C4-2B (cell line): ENCODE results near the gene EPN2.

Source experiments
- H3K27ac ChIP-seq: fragments of 450-650 bp; 2 replicates; pipeline ENCODE4 v1.5.1; 2017
- CTCF ChIP-seq: fragments of 450-650 bp; conservative IDR thresholded peaks from 2 replicates; pipeline ENCODE4 v1.5.1; 2017; ENCODE audit warnings: mild to moderate bottlenecking
- ZFX ChIP-seq: fragments of 450-650 bp; IDR thresholded peaks from 2 replicates; pipeline ENCODE4 v1.6.1; 2017

The EPN2 gene

GRCh38 chr17:19247473-19247872 lies 10.3 kb downstream of the EPN2 start:
- TF ChIP-seq ZFX = no peak
- no peak for TF ChIP-seq CTCF
- H3K27ac ChIP-seq = peak overlapping the region; percentile 95

- TF ChIP-seq ZFX = no peak
- TF ChIP-seq CTCF = no peak
- H3K27ac ChIP-seq = peak overlapping the region; percentile 95
Observed at GRCh38 chr17:19248151-19248927, 11.2 kb downstream of the EPN2 start.

DNA sequence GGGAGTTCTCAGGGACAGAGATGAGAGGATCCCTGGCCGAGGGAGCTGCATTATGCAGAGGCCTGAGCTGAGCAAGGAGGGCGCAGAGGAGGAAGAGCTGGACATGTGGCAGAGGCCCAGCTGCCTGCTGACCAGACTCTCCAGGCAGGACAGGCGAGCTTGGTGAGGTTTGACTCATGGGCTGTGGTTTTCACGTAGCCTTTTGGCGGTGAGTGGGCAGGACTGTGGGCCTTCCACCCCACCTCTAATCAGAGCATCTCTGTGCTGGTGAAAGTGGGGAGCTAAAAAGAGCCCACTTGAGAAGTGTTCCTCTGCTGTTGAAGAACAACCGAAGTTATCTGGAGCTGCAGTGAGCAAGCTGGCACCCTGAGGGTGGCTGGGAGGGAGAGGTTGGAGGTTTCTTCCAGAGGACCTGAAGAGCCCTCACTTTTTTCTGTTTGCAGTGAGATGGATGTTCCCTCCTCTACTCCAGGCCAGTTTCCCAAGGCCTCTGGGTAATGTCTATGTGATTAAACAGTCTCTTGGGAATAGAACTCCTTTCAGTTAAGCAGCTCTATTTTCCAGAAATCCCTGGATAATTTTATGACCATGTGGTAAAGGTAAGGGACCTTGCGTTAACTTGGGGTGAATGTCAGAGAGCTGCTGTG lies 11.9 kb downstream of the EPN2 start:
- H3K27ac ChIP-seq = peak overlapping the region; percentile 93
- TF ChIP-seq ZFX (no peak), CTCF (no peak)

DNA sequence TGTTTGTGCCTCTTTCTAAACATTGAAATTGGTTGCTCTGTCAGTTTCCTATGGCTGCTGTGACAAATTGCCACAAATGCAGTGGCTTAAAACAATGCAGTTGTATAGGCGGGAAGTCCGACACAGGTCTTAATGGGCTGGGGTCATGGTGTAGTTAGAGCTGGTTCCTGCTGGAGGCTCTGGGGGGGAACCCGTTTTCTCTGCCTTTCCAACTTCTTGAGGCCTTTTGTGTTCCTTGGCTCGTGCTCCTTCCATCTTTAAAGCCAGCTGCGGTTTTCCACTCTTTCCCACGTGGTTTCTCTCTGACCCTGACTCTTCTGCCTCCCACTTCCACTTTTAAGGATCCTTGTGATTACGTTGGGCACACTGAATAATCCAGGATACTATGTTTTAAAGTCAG lies 12.5 kb downstream of the EPN2 start:
- TF ChIP-seq CTCF = no peak
- no peak for TF ChIP-seq ZFX
- peak overlapping the region; percentile 93 for H3K27ac ChIP-seq

- H3K27ac ChIP-seq = peak overlapping the region; percentile 93
Observed at GRCh38 chr17:19250421-19251173, 13.4 kb downstream of the EPN2 start.

GRCh38 chr17:19253112-19253511 lies 15.9 kb downstream of the EPN2 start:
- TF ChIP-seq CTCF = no peak
- no peak for TF ChIP-seq ZFX
- no peak overlapping the region for H3K27ac ChIP-seq

More at GRCh38 chr17:19250421-19251173, 13.4 kb downstream of the EPN2 start:
- TF ChIP-seq CTCF (no peak), ZFX (no peak)

DNA sequence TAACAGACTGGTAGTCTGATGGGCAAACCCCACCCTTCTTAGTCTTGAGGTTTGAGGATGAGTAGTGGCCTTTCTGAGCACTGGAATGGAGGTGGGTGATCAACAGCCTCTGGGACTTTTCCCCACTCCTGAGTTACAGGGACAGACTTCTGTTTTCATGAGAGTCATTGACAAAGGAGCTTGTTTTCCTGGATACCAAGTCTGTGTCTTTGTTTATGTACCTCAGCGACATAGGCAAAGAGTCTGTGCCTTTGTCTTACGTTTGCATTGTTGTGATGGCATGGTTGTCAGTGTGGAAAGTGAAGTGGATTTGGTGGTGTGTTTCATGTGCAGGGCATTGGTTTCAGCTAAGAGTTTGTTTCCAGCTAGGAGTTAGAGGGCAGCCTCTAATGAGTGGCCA lies 17.5 kb downstream of the EPN2 start:
- H3K27ac ChIP-seq = peak overlapping the region; percentile 7; the same call in 1 of the 2 replicates
- TF ChIP-seq CTCF (no peak), ZFX (no peak)
